Stimulated activated naive B cell treated with anti-CD40 and anti-IgM and Interleukin-4, amounts not matched to agents 10 μg/mL and 1 μg/mL and 100 μg/mL, for 72 hours (primary cell): Measurements from ENCODE around the gene ERMP1.
A peak's percentile ranks its signal among the peaks of the same experiment; 100 is the strongest.
"Not testable (repeated sequence)": the region's sequence is repeated elsewhere in the genome, so short reads cannot be mapped to it uniquely, and the experiment has no call there.

Experiments
- ATAC-seq, 2 donors: fragments of 150-1000 bp; cut with Tn5 transposase; replicated peaks; 2 replicates each; pipeline ENCODE4 v1.10.0; 2021; ENCODE audit warnings: moderate library complexity in 1 of 2
- DNase-seq: peaks from one replicate; pipeline ENCODE4 v3.0.0; 2021
- H3K27ac Mint-ChIP-seq: one replicate; pipeline ENCODE4 v1.8.0; 2022; ENCODE audit warnings: mild to moderate bottlenecking, mixed read lengths
- H3K27me3 Mint-ChIP-seq, 2 donors: one replicate each; pipeline ENCODE4 v1.8.0; 2022; ENCODE audit warnings: mixed read lengths in 2 of 2
- H3K36me3 Mint-ChIP-seq, 2 donors: one replicate each; pipeline ENCODE4 v1.8.0; 2022; ENCODE audit warnings: mixed read lengths in 2 of 2, mild to moderate bottlenecking in 1 of 2
- H3K4me1 Mint-ChIP-seq, 2 donors: one replicate each; pipeline ENCODE4 v1.8.0; 2022; ENCODE audit warnings: mixed read lengths in 2 of 2, mild to moderate bottlenecking in 1 of 2
- H3K4me3 Mint-ChIP-seq, 2 donors: one replicate each; pipeline ENCODE4 v1.8.0; 2022; ENCODE audit warnings: mild to moderate bottlenecking in 2 of 2, mixed read lengths in 2 of 2, moderate library complexity in 1 of 2
- H3K9me3 Mint-ChIP-seq, 2 donors: one replicate each; pipeline ENCODE4 v1.8.0; 2022; ENCODE audit warnings: mixed read lengths in 2 of 2, mild to moderate bottlenecking in 1 of 2

The ERMP1 gene

DNA sequence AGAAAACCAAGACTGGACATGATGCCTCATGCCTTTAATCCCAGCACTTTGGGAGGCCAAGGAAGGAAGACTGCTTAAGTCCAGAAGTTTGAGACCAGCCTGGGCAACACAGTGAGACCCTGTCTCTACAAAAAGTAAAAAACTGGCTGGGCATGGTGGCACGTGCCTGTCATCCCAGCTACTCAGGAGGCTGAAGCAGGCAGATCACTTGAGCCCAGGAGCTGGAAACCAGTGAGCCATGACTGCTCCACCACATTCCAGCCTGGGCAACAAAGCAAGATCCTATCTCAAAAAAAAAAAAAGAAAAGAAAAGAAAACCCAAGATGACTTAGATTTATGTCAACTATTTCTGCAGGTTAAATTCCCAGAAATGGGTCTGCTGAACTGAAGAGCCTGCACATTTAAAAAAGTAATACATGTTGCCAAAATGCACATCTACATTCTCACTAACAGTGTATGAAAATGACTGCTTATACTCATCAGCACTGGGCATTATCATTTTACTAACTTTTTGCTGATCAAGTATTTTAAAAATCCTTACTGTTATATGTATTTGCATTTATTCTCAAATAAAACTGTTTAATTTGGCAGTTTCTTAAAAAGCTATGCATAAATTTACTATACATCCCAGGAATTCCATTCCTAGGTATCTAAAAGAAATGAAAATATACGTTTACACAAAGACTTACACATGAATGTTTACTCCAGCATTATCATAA lies 14.3 kb downstream of the ERMP1 start:
- peaks cover 0 to 6% of the 10 kb centered on the region in 2 donors for H3K4me1 Mint-ChIP-seq
- no peak overlapping the region for H3K27ac Mint-ChIP-seq
- H3K36me3 Mint-ChIP-seq, result peaks cover 32 to 40% of the 10 kb centered on the region in 2 donors
- ATAC-seq, result no peak
- H3K9me3 Mint-ChIP-seq, result peaks cover 2 to 3% of the 10 kb centered on the region in 2 donors
- no peak overlapping the region for H3K4me3 Mint-ChIP-seq
- DNase-seq, result no peak
- no peaks in the 10 kb centered on the region for H3K27me3 Mint-ChIP-seq

- Mint-ChIP-seq H3K9me3 (peaks cover 2 to 3% of the 10 kb centered on the region in 2 donors), H3K4me3 (no peak overlapping the region), H3K4me1 (peaks cover 0 to 6% of the 10 kb centered on the region in 2 donors), H3K27me3 (no peaks in the 10 kb centered on the region), H3K27ac (no peak overlapping the region), H3K36me3 (peaks cover 32 to 40% of the 10 kb centered on the region in 2 donors)
- ATAC-seq (no peak), DNase-seq (no peak)
These were observed 15.1 kb downstream of the ERMP1 start for GRCh38 chr9:5817862-5818261.

DNA sequence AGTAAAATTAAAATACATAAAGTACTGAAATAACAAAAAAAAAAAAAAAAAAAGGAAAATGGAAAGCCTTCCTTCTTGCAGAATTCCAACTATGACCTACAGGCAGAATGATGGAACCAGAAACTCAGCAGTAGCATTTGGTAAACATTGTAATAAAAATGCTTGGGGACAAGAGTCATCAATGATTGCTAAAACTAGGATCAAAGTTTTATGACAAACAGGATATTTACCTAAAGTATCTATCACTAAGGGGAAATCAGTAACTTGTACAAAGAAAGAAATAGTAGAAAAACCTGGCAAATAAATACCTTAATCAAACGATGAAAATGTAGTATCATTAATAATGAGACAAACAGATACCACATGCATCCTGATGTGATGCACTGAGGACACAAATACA lies 17.5 kb downstream of the ERMP1 start:
- no peak overlapping the region for H3K4me3 Mint-ChIP-seq
- H3K36me3 Mint-ChIP-seq, result peaks cover 35 to 52% of the 10 kb centered on the region in 2 donors
- ATAC-seq (no peak), DNase-seq (no peak)
- H3K27me3 Mint-ChIP-seq, result no peaks in the 10 kb centered on the region
- peaks cover 0 to 6% of the 10 kb centered on the region in 2 donors for H3K4me1 Mint-ChIP-seq
- H3K9me3 Mint-ChIP-seq, result peaks cover 2 to 3% of the 10 kb centered on the region in 2 donors
- H3K27ac Mint-ChIP-seq, result no peak overlapping the region

DNA sequence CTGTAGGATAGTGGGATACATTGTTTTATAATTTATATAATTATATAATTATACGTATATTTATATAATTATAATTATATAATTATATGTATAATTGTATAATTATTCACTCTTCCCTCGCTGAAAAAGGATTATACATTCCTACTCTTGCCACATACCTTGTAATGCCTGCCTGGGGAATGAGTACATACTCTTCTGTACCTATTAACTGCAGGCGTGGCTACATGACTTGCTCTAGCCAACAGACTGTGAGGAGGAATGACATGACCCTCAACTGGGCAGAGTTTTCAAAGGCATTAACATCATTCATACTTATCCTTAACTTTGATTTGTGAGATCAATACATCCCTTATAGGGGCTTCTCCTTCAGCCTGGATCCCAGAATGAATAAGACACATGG lies 19.1 kb downstream of the ERMP1 start:
- Mint-ChIP-seq H3K4me3 (no peak overlapping the region), H3K9me3 (peaks cover 2 to 3% of the 10 kb centered on the region in 2 donors), H3K4me1 (peaks cover 0 to 6% of the 10 kb centered on the region in 2 donors), H3K36me3 (peaks cover 34 to 54% of the 10 kb centered on the region in 2 donors), H3K27ac (no peak overlapping the region), H3K27me3 (no peaks in the 10 kb centered on the region)
- DNase-seq (no peak), ATAC-seq (no peak)

- Mint-ChIP-seq H3K27ac (no peak overlapping the region), H3K36me3 (peaks cover 29 to 56% of the 10 kb centered on the region in 2 donors), H3K9me3 (peaks cover 2 to 3% of the 10 kb centered on the region in 2 donors), H3K27me3 (no peaks in the 10 kb centered on the region), H3K4me3 (no peak overlapping the region), H3K4me1 (peaks cover 0 to 2% of the 10 kb centered on the region in 2 donors)
- DNase-seq, result no peak
- no peak for ATAC-seq
These were observed 21.2 kb downstream of the ERMP1 start for GRCh38 chr9:5811751-5812150.

GRCh38 chr9:5805478-5805877 lies 27.4 kb downstream of the ERMP1 start:
- DNase-seq, result no peak
- Mint-ChIP-seq H3K4me1 (no peaks in the 10 kb centered on the region), H3K36me3 (peaks cover 20 to 30% of the 10 kb centered on the region in 2 donors), H3K4me3 (no peak overlapping the region), H3K9me3 (no peaks in the 10 kb centered on the region), H3K27me3 (no peaks in the 10 kb centered on the region), H3K27ac (no peak overlapping the region)
- ATAC-seq, result no peak

DNA sequence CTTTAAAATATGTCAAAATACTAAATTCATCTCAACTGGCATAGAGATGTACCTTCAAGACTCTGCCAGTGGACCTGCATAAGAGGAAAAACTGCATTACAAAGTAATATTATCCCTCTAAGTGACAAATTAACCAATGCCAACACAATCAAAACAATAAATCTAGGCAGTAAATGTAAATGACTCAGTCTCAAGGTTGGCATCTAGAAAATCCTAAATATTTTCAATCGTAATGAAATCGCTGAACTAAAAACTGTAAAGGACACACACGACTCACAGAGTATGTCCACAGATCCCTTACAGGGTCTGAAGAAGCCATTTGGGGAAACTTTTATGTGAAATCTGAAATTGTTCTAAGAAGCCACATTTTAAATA lies 31.2 kb downstream of the ERMP1 start:
- Mint-ChIP-seq H3K4me1 (no peaks in the 10 kb centered on the region), H3K27ac (no peak overlapping the region), H3K4me3 (no peak overlapping the region), H3K36me3 (peaks cover 3 to 7% of the 10 kb centered on the region in 2 donors), H3K27me3 (no peaks in the 10 kb centered on the region), H3K9me3 (no peaks in the 10 kb centered on the region)
- no peak for DNase-seq
- no peak for ATAC-seq

GRCh38 chr9:5800969-5801738 lies 31.8 kb downstream of the ERMP1 start:
- DNase-seq, result no peak
- H3K4me1 Mint-ChIP-seq, result no peaks in the 10 kb centered on the region
- no peak overlapping the region for H3K27ac Mint-ChIP-seq
- no peaks in the 10 kb centered on the region for H3K9me3 Mint-ChIP-seq
- peaks cover 9 to 13% of the 10 kb centered on the region in 2 donors for H3K36me3 Mint-ChIP-seq
- H3K27me3 Mint-ChIP-seq, result no peaks in the 10 kb centered on the region
- H3K4me3 Mint-ChIP-seq, result no peak overlapping the region
- no peak for ATAC-seq

- ATAC-seq, H3K27ac Mint-ChIP-seq, DNase-seq, H3K4me3 Mint-ChIP-seq, H3K9me3 Mint-ChIP-seq, H3K27me3 Mint-ChIP-seq, H3K4me1 Mint-ChIP-seq: not testable (repeated sequence)
- peaks cover 15 to 17% of the 10 kb centered on the region in 2 donors for H3K36me3 Mint-ChIP-seq
These were observed 32.5 kb downstream of the ERMP1 start for GRCh38 chr9:5800378-5800777.

DNA sequence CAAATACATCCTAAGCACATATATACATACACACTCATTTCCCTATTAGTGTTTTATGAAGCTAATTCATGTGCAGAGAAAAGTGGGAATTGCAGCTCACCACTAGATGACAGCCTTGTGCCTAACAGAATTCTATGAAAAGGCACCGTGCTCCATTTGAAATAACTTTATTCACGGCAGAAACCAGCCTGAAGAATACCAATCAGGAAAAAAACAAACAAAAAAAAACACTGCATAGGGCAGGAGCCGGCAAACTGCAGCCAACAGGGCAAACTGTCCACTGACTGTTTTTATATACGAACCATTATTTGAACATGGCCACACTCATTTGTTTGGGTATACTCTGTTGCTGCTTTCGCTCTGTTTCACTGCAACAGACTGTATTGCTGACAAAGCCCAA lies 33.6 kb downstream of the ERMP1 start:
- no peak for ATAC-seq
- H3K27ac Mint-ChIP-seq, result no peak overlapping the region
- H3K4me3 Mint-ChIP-seq, result no peak overlapping the region
- H3K27me3 Mint-ChIP-seq, result no peaks in the 10 kb centered on the region
- no peaks in the 10 kb centered on the region for H3K4me1 Mint-ChIP-seq
- peaks cover 0 to 2% of the 10 kb centered on the region in 2 donors for H3K9me3 Mint-ChIP-seq
- no peak for DNase-seq
- H3K36me3 Mint-ChIP-seq, result peaks cover 15 to 21% of the 10 kb centered on the region in 2 donors

GRCh38 chr9:5798581-5798980 lies 34.3 kb downstream of the ERMP1 start:
- Mint-ChIP-seq H3K27me3 (no peaks in the 10 kb centered on the region), H3K9me3 (peaks cover 0 to 2% of the 10 kb centered on the region in 2 donors), H3K4me1 (no peaks in the 10 kb centered on the region), H3K4me3 (no peak overlapping the region), H3K36me3 (peaks cover 18 to 21% of the 10 kb centered on the region in 2 donors), H3K27ac (no peak overlapping the region)
- DNase-seq (no peak), ATAC-seq (no peak)

DNA sequence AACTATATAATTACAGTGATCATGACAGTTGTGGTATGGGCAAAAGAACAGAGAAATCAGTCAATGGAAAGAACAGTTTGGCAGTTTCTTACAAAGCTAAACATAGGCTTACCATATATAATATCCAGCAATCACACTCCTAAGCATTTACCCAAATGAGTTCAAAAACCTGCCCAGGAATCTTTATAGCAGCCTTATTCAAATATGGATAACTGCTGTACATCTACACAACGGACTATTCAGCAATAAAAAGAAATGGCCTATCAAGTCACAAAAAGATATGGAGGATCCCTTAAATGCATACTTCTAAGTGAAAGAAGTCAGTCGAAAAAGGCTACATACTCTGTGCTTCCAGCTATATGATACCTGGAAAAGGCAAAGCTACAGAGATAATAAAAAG lies 36.6 kb downstream of the ERMP1 start:
- peaks cover 5% of the 10 kb centered on the region in 2 donors for H3K4me1 Mint-ChIP-seq
- H3K4me3 Mint-ChIP-seq, result no peak overlapping the region
- no peaks in the 10 kb centered on the region for H3K27me3 Mint-ChIP-seq
- peaks cover 0 to 2% of the 10 kb centered on the region in 2 donors for H3K9me3 Mint-ChIP-seq
- ATAC-seq (no peak), DNase-seq (no peak)
- H3K36me3 Mint-ChIP-seq, result peaks cover 29 to 37% of the 10 kb centered on the region in 2 donors
- no peak overlapping the region for H3K27ac Mint-ChIP-seq

- H3K9me3 Mint-ChIP-seq, result peaks cover 0 to 2% of the 10 kb centered on the region in 2 donors
- no peak for ATAC-seq
- H3K27me3 Mint-ChIP-seq, result no peaks in the 10 kb centered on the region
- H3K36me3 Mint-ChIP-seq, result peaks cover 46 to 56% of the 10 kb centered on the region in 2 donors
- DNase-seq, result no peak
- H3K27ac Mint-ChIP-seq, result no peak overlapping the region
- H3K4me3 Mint-ChIP-seq, result no peak overlapping the region
- H3K4me1 Mint-ChIP-seq, result peaks cover 12 to 19% of the 10 kb centered on the region in 2 donors
These were observed 39.1 kb downstream of the ERMP1 start for GRCh38 chr9:5793812-5794211.

- ATAC-seq (no peak), DNase-seq (no peak)
- Mint-ChIP-seq H3K27me3 (no peaks in the 10 kb centered on the region), H3K9me3 (peaks cover 0 to 4% of the 10 kb centered on the region in 2 donors), H3K27ac (no peak overlapping the region), H3K4me1 (peaks cover 12 to 26% of the 10 kb centered on the region in 2 donors), H3K4me3 (no peak overlapping the region), H3K36me3 (peaks cover 57 to 72% of the 10 kb centered on the region in 2 donors)
These were observed 41.0 kb downstream of the ERMP1 start for GRCh38 chr9:5791870-5792269.

DNA sequence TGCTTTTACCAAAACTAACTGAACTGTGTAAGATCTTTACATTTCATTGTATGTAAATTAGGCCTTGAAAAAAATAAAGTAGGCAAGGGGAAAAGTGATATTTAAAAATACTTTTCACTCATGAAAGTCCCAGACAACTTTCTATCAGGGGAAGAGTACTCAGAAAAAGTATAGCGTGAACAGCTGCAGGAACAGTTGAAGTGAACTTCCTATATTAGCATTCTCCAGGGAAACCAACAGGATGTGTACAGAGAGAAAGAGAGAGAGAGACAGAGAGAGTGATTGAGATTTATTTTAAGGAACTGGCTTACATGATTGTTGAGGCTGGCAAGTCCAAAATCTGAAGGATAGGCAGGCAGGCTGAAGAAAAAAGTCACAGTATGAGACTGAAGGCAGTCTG lies 42.0 kb downstream of the ERMP1 start:
- Mint-ChIP-seq H3K36me3 (peaks cover 55 to 74% of the 10 kb centered on the region in 2 donors), H3K27ac (no peak overlapping the region)
- ATAC-seq, result peak in 1 of 2 donors; percentile 21

More for the DNA sequence above, 42.0 kb downstream of the ERMP1 start:
- Mint-ChIP-seq H3K4me1 (peaks cover 12 to 26% of the 10 kb centered on the region in 2 donors), H3K27me3 (no peaks in the 10 kb centered on the region), H3K4me3 (no peak overlapping the region), H3K9me3 (peaks cover 0 to 4% of the 10 kb centered on the region in 2 donors)
- no peak for DNase-seq
